COLO829 (cell line): ENCODE data around the gene CREM.
"Not testable (repeated sequence)": the region's sequence is repeated elsewhere in the genome, so short reads cannot be mapped to it uniquely, and the experiment has no call there.

Source experiments
- DNase-seq: peaks from one replicate; pipeline ENCODE4 v3.0.0; 2012; ENCODE audit warnings: low spot score

CREM gene

GRCh38 chr10:35126530-35127288, at the start of gene CREM:
Gene CREM (plus strand): TSS chr10:35126846. CDS start chr10:35137836, 10,990 bp downstream.
- peak; percentile 95 for DNase-seq

DNA sequence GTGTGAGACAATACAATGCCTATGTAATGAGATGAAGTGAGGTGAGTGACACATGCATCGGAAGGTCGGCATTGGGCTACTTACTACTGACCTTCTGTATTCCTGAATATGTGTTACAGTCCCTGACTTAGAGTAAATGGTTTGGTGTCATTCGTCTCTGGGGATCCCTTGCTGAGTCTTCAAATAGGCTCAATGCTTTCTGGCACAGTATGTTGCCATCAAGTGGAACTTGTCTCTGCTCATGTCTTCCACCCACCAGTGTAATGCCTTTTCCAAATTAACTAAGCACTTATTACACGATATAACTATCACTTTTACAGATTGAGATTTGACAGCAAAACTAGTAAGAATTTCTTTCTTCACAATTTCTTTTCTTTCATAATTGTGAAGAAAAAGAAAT, 47.4 kb upstream of the CREM start:
- no peak for DNase-seq

GRCh38 chr10:35079763-35080162, 46.9 kb upstream of the CREM start:
- peak; percentile 21 for DNase-seq

DNA sequence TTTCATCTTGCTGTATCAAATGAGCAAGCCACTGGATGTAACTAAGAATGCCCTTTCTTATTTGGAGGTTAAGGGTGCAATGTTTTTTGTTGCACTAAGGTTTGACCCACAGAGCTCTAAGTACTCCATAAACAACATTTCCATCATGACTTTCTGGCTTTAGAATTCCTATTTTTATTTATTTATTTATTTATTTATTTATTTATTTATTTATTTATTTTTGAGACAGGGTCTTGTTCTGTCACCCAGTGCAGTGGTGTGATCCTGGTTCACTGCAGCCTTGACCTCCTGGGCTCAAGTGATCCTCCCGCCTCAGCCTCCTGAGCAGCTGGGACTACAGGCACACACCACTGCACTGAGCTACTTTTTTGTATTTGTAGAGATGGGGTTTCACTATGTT, 46.4 kb upstream of the CREM start:
- DNase-seq, result not testable (repeated sequence)

DNA sequence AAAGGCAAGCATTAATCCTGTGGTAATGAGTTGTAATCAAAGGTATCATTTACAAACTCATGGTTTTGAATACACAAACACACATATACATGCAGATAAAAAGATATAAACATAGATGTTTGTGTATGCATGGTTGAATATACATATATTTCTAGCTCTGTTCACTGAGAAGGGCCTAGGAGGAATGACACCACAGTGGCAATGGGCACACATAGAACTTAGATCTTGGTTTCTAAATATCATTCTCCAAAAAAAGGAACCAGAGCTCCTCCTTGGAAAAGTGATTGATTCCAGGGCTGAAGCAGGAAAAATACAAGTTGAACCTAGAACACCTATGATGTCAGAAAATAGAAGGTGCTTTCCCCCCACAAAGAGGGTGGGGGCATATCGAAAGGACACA, 43.4 kb upstream of the CREM start:
- DNase-seq, result no peak

DNA sequence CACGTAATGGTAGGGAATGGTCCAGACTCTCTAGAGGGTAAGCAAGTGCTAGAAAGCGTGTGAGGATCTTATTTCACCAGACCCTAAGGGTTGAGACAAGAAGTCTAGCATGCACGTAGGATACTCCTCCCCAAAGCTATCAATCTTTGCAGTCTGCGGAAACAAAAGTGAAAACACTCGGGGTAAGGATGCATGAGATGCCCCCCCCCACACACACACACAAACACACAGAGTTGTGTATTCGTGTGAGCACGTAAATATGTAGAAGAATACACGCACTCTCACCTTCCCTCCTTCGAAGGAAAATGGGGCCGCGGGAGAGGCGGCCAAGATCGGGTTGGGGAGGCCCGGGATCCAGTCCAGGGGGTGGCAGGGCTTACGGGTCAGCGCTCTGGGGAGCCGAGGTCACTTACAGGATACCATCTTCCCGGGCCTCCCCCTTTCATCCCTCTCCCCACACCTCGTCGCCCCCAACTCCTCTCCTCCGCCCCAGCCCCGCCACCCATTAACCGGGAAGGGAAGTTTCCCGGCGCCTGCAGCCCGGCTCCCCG, 37.0 kb upstream of the CREM start:
- DNase-seq, result no peak

GRCh38 chr10:35090162-35090954, 36.3 kb upstream of the CREM start, which contains the start of gene CUL2:
Gene CUL2 (minus strand): TSS chr10:35090341. CDS start chr10:35071317, 19,024 bp downstream.
- peak; percentile 83 for DNase-seq

DNA sequence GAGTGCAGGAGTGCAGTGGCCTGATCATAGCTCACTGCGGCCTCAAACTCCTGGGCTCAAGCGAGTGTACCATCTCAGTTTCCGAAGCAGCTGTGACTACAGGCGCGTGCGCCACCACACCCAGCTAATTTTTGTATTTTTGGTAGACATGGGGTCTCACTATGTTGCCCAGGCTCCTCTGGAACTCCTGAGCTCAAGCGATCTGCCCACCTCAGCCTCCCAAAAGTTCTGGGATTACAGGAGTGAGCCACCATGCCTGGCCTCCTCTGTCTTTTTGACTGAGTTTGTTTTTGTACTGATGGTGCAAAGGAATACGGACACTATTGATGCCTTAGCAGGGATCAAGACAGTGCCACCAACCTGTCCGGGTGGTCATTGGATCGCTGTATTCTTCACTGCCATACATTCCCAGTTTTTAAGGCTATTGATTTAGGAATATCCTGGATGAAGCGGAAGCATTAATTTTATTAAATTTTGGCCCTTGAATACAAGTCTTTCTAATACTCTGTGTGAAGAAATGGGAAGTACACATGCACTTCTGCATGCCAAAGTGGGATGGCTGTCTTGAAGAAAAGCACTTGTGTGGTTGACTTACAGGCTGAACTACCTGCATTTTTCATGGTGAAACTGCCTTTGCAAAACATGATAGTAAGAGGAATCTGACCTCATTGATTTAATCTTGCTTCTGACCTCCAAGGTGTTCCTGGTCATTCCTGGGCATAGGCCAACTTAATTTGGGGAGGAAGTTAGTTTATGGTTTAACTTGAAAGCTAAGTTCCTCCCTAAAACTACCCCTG, 34.5 kb upstream of the CREM start:
- DNase-seq, result no peak

- DNase-seq, result no peak
Measured at GRCh38 chr10:35092851-35093250, 33.8 kb upstream of the CREM start.

- DNase-seq, result no peak
Measured at GRCh38 chr10:35096312-35096711, 30.3 kb upstream of the CREM start.

DNA sequence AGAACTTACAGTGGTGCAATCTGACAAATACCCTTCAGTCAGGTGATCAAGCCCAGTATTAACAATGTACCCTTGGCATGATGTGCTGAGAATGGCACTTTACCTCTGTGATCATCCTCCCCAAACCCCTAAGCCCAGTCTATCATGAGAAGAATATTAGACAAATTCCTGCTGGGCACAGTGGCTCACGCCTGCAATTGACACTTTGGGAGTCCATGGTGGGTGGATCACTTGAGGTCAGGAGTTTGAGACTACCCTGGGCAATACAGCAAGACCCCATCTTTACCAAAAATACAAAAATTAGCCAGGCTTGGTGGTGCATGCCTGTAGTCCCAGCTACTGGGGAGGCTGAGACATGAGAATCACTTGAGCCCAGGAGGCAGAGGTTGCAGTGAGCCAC, 29.1 kb upstream of the CREM start:
- no peak for DNase-seq

GRCh38 chr10:35103882-35104281, 22.8 kb upstream of the CREM start:
- DNase-seq, result no peak

DNA sequence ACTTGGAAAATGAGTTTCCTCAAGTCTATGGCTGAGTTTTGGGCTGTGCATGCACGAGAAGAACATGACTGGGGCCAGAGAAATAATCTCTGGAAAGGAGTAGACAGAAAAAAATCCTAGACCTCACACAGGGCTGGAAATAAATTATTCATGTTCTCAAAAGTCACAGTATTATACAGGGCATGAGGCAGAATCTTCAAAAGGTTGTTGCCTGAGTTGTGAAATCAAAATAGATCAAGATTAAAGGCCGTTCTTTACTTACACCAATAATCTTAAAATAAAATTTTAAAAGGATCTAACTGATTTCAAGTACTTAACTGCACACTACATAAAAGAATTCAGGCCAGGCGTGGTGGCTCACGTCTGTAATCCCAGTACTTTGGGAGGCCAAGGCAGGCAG, 14.1 kb upstream of the CREM start:
- DNase-seq, result no peak

GRCh38 chr10:35119378-35119777, 7.3 kb upstream of the CREM start:
- DNase-seq, result no peak

DNA sequence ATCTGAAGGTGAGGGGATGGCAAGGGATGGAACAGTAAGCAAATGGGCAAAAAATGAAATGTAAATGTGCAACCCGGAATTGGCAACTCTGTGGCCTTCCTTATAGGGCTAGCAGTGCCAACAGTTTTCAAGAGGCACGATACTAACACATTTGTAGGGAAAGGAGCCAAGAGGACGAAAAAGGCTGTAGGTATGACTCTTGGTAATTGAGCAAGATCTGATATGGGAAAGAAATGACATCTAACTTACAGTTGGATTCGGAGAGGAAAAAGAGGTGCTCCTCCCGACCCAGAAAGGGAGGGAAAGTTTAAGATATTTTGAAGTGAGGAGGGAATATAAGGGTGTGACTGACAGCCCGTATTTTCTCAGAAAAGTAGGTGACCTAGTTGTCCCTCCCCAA, 2.1 kb upstream of the CREM start:
- no peak for DNase-seq

GRCh38 chr10:35126062-35126529, 550 bp upstream of the CREM start:
- DNase-seq, result no peak

- DNase-seq, result no peak
Measured at GRCh38 chr10:35127289-35127891, 744 bp downstream of the CREM start.

DNA sequence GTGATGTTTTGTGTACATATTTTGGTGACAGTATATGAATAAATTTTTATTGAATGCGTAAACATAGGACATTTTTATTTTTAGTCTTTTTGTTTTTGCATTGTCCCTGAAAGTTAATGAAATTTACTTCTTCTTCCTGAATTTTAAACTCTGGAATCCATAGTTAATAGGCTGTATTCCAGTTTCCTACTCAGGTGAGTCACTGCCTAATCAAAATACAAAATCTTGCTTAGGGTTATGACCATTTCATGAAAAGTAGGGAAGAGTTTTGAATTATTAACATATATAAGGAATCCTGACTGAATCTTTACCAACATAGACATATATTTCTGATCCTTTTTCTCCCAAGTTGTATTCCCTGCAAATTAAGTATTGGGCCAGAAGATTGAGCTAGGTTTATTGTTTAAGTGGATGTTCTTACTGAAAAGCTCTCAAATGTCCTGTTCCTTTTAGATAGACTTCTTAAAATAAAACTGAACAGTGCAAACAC, 2.6 kb downstream of the CREM start:
- no peak for DNase-seq

DNA sequence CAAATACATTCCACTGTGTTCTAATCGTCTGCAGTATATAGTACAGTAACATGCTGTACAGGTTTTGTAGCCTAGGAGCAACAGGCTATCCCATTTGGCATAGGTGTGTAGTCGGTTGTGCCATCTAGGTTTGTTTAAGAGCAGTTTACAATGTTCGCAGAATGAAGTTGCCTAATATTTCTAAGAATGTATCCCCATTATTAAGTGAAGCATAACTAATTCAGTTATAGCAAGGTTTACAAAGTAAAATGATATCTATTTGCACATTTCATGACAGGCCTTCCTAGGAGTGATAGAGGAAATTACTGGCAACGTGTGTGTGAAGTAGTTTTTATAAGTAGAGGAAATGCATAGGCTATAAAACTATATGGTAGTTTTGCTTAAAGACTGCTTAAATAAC, 4.0 kb downstream of the CREM start:
- DNase-seq, result no peak

DNA sequence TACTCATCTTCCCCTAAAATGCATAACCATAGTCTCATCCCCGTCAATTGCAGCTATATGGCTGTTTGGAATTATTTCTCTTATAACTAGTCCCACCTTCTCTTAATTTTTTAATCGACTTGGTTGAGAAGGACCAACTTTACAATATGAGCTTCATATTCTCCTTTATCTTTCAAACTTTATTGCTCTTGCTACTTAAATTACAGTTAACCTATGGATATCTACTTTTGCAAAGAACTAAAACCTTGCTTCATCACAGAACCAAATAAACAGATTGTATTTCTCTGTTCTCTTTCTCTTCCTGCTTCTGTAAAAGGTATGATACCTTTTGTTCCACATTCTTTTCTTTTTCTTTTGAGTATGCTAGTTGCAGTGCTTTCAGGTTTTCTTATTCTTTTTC, 6.1 kb downstream of the CREM start:
- DNase-seq, result no peak

GRCh38 chr10:35133586-35133985, 6.9 kb downstream of the CREM start:
- no peak for DNase-seq

- DNase-seq, result no peak
Measured at GRCh38 chr10:35135861-35136260, 9.2 kb downstream of the CREM start.
